ENCODE results near the gene DCTN3.

DNA sequence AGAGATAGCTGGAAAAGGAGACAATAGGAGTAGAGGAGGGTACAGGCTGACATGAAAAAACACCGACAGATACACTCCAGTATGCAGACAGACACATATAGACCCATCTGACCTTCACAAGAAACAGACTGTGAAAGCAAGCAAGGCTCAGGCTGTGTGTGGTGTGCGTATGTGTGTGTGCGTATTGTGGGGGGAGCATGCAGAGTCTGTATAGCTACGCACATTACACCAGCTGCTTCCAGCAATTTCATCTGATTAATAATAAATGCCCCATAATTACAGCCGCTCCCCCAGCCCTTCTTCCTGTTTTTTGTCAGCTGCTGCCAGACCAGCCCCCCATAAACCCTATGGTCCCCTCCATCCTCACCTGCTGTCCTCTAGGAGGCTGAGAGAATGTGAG, 37.5 kb downstream of the DCTN3 start:
- TF ChIP-seq CTCF (IDR thresholded peaks at IDR 0.05; ENCODE audit: poor library complexity) (no peak), EZH2 (IDR thresholded peaks at IDR 0.05; ENCODE audit: borderline replicate concordance) (no peak), EZH2phosphoT487 (IDR thresholded peaks at IDR 0.05; ENCODE audit: low read depth, severe bottlenecking, unreplicated experiment) (no peak)
